Mucosa of descending colon (tissue), 3 donors: ENCODE results near the gene SYNRG. TPM values are rescaled to one million over a fixed set of nuclear protein-coding genes. Genes with fewer than 3 reads are reported as not detected.

Experiments
- ATAC-seq: fragments of 200-7000 bp; cut with Tn5 transposase; one replicate; pipeline ENCODE4 v1.9.1; 2020; ENCODE audit warnings: mild to moderate bottlenecking, moderate library complexity
- DNase-seq, 3 donors: peaks; one replicate each; pipeline ENCODE4 v3.0.0-alpha.2; 2020
- H3K36me3 ChIP-seq: fragments of 200-600 bp; one replicate; pipeline ENCODE4 v1.8.0; 2021; ENCODE audit warnings: low read depth, mild to moderate bottlenecking
- H3K4me1 ChIP-seq: fragments of 200-600 bp; one replicate; pipeline ENCODE4 v1.8.0; 2021; ENCODE audit warnings: low read depth, mild to moderate bottlenecking
- H3K4me3 ChIP-seq: fragments of 200-600 bp; one replicate; pipeline ENCODE4 v1.8.0; 2021; ENCODE audit warnings: mild to moderate bottlenecking
- H3K9me3 ChIP-seq: fragments of 200-600 bp; one replicate; pipeline ENCODE4 v1.8.0; 2021; ENCODE audit warnings: mild to moderate bottlenecking
- intact Hi-C, 2 donors: fragments of 100-400 bp; cut with DNase I in 1 of 2; cut with micrococcal nuclease in 1 of 2; formaldehyde crosslinking; loops; one replicate each; pipeline versions ENCODE4 v1.11.0 to v1.11.1; 2022; cut with DNase I, micrococcal nuclease
- total RNA-seq, 3 donors: library from RNA; stranded (reverse); fragmentation: NEBNext Ultra II Directional in 2 of 3; extraction: Animal tissue kit (Norgen Biotek cat#: 25700) in 2 of 3; gene quantifications; one replicate each; pipeline versions ENCODE4 v1.2.1 to v1.2.4, GENCODE V29; 2021 to 2023
- TF ChIP-seq, protein P1 (sequence below): fragments of 200-600 bp; IDR thresholded peaks from one replicate; pipeline ENCODE4 v1.8.0; 2022; ENCODE audit warnings: antibody characterized with exemption, mild to moderate bottlenecking
- donor health status: DM: no; HTN: no; CAD: no; lungs with moderate emphysema.
- donor health status: DM: no; HTN: no; CAD: no.
- donor health status: DM: no; HTN: yes; CAD: no.

Gene SYNRG
- total RNA-seq, 3 donors from 2014 or later: 36.8 to 46.2 (median 38.1) TPM

DNA sequence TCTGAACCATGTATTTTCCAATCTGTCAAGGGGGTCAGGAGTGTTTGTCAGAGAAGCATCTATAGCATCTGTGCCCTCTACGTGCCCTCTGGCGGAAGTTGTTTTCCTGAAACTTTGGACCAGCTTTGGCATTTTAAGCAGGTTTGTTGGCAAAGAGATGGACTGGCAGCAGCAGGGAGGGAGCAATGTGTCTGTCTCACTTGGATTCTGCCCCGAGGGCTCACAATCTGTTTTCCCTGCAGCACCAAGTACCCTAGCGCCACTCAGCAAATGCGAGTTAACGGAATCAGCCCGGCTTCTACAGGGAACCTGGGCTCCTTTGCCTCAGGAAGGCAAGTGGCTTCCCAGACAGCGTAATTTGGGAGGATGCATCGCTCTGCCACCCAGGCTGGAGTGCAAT is 102.1 kb downstream of the SYNRG start:
- Histone ChIP-seq H3K4me1 (no peaks in the 10 kb centered on the region), H3K4me3 (no peak overlapping the region), H3K9me3 (no peaks in the 10 kb centered on the region), H3K36me3 (no peaks in the 10 kb centered on the region)
- TF ChIP-seq, protein P1, sequence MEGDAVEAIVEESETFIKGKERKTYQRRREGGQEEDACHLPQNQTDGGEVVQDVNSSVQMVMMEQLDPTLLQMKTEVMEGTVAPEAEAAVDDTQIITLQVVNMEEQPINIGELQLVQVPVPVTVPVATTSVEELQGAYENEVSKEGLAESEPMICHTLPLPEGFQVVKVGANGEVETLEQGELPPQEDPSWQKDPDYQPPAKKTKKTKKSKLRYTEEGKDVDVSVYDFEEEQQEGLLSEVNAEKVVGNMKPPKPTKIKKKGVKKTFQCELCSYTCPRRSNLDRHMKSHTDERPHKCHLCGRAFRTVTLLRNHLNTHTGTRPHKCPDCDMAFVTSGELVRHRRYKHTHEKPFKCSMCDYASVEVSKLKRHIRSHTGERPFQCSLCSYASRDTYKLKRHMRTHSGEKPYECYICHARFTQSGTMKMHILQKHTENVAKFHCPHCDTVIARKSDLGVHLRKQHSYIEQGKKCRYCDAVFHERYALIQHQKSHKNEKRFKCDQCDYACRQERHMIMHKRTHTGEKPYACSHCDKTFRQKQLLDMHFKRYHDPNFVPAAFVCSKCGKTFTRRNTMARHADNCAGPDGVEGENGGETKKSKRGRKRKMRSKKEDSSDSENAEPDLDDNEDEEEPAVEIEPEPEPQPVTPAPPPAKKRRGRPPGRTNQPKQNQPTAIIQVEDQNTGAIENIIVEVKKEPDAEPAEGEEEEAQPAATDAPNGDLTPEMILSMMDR: no peak
- intact Hi-C loops: no loop called here
- DNase-seq (no peak), ATAC-seq (no peak)

DNA sequence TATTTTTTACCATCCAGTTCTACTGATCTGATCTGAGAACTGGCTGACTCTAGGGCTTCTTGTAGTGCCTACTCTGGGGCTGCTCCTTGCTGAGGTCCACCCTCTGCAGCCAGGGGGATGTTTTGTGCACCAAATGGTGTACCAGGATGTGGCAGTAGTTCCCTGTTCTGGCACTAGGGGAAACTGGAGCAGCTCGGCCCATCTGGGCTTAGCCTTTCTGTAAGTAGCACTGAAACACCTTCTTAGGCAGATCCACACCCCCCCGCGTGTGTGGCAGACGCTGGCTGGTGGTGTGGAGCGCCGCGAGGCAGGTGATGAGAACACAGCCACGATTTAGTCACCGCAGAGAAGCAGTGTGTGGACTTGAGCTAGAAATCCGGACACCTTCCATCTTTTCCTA is 102.5 kb downstream of the SYNRG start:
- Histone ChIP-seq H3K9me3 (no peaks in the 10 kb centered on the region), H3K4me3 (no peak overlapping the region), H3K36me3 (no peaks in the 10 kb centered on the region), H3K4me1 (no peaks in the 10 kb centered on the region)
- intact Hi-C loops: no loop called here
- ATAC-seq (peak; percentile 59), DNase-seq (peak in 1 of 3 donors; percentile 7)
- TF ChIP-seq, protein P1: no peak

DNA sequence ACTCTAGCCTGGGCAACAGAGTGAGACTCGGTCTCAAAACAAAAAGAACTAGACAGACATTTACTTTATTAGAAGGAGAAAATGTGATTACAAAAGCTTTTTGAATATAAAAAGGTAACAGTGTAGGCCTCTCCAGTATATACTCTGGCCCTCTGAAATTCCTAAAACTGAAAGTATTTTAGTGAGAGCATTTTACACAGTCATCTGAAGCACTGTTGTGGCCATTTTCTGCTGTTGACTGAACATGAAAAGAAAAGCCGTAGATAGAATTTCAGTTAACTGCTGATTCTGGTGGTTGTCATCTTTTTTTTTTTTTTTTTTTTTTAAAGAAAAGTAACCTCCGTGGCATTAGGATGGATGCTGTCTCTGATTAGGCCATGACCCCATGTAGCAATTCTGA is 103.9 kb downstream of the SYNRG start:
- intact Hi-C loops: no loop called here

DNA sequence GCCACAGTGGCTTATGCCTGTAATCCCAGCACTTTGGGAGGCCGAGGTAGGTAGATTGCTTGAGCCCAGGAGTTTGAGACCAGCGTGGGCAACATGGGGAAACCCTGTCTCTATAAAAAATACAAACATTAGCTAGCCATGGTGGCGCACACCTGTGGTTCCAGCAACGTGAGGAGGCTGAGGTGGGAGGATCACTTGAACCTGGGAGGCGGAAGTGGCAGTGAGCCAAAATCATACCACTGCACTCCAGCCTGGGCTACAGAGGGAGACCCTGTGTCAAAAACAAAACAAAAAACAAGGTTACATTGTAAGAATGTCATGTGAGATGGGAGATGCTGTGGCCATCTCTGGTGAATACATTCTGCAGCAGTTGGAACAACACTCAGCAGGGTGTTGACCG is 106.1 kb downstream of the SYNRG start:
- intact Hi-C loops: no loop called here
- no peak for ATAC-seq

More for the DNA sequence above, 103.9 kb downstream of the SYNRG start:
- Histone ChIP-seq H3K9me3 (no peaks in the 10 kb centered on the region), H3K4me1 (no peaks in the 10 kb centered on the region), H3K36me3 (no peaks in the 10 kb centered on the region), H3K4me3 (no peak overlapping the region)
- ATAC-seq: no peak
- DNase-seq: no peak
- TF ChIP-seq, protein P1: no peak

DNA sequence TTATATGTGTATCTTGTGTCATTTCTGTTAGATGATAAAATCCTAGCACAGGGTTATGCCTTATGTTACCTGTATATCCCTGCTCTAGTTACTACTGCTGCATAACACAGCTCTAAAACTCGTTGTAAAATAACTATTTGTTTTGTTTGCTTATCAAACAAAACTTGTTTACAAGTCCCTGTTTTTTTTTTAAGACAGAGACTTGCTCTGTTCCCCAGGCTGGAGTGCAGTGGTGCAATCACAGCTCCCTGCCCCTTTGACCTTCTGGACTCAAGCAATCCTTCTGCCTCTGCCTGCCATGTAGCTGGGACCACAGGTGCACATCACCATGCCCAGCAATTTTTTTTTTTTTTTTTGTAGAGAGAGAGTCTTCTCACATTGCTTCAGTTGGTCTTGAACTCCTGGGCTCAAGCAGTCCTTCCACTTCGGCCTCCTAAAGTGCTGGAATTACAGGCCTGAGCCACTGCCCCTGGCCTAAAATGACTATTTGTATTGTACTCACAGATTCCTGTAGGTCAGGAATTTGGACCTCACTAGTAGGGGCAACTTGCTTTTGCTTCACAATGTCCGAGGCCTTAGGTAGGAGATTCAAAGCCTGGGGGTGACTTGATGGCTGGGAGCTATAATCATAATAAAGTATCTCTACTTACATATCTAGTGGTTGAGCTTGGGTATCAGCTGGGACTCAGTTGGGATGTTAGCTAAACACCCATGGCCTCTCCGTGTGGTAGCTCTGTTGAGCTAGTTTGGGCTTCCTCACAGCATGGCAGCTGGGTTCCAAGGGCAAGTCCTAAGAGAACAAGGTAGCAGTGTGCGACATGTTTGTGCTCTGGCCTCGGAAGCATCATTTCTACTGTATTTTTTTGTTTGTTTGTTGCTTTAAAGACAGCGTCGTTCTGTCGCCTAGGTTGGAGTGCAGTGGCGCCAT is 106.9 kb downstream of the SYNRG start:
- no peaks in the 10 kb centered on the region for H3K36me3 ChIP-seq
- TF ChIP-seq, protein P1: no peak
- H3K4me3 ChIP-seq: no peak overlapping the region
- no peak for DNase-seq
- H3K9me3 ChIP-seq: no peaks in the 10 kb centered on the region
- no peaks in the 10 kb centered on the region for H3K4me1 ChIP-seq
- intact Hi-C loops: no loop called here
- no peak for ATAC-seq

More for the DNA sequence above, 106.1 kb downstream of the SYNRG start:
- Histone ChIP-seq H3K4me3 (no peak overlapping the region), H3K4me1 (no peaks in the 10 kb centered on the region), H3K9me3 (no peaks in the 10 kb centered on the region), H3K36me3 (no peaks in the 10 kb centered on the region)
- TF ChIP-seq, protein P1: no peak
- no peak for DNase-seq
